ENCODE results near the gene PAX6.

Gene PAX6

DNA sequence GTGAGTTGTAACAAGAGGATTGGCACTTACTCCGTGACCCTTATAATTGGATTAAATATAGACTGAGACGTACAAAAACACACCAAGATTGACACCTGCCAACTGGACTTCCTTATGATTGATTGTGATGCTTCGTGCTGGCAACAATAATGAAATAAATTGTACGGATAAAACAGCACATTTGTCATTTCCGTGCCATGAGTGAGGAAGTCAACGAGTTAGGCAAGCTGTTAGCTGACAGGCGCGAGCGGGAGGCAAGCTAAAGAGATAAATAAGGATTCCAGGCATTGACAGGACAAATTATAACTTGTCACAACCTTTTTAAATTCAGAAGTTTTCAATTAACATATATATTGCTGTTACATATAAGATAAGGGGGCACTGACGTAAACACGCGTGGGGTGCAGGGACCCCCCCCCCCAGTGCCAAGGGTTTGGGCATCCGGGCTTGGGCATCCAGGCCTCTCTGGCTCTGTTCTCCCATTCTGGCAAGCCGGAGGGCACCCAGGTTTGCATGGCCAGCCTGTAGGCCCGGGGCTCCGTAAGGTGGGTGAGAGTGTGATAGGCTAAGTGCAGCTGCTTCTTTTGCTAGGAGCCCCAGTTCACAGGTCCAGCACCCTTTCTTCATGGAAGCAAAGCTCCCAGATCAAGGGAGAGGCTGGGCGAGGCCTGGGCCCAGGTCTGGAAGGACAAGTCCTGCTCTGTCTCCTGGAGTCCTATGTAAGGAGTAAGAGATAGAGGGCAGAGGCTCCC is 11.2 kb upstream of the PAX6 start:
- no peak for DNase-seq

DNA sequence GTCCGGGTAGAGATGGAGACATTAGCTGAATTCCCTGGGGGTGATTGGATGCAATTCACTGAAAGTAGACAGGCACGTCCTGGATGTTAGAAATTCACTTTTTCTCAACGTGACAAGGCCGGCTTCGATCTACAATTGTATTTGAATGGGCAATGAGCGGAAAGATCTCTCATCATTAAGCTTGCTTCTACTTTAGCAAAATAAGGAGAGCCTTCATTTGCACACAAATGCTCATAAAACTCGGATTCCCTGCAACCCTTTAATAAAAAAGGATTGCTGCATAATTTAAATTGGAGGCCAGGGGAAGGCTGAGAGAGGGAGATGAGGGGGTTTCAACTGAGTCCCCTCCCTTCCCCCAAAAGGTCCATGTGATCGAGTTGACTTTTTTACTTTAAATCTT is 10.6 kb upstream of the PAX6 start:
- DNase-seq, result no peak

DNA sequence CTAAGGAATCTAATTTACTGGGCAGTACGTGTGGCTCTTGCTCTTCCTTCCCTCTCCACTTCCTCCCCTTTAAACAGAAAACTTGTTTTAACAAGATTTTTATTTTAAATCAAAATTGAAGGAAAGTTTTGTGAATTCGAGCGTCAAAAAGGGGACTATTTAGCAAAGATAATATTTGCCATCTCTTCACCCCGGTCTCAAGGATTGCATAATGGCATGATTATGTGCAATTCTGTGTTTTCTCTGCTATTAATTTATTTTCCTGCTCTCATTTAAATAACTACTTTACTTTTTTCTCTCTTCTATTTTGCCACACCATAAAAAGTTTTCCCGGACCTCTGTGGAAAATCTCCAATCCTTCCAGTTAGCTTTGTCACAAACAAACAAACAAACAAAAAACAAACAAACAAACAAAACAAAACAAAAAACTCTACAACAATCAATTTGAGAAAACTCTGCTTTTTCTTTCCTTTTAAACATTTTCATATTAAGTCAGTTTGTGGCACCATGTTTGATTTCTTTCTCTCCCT is 10.2 kb upstream of the PAX6 start:
- DNase-seq, result no peak

DNA sequence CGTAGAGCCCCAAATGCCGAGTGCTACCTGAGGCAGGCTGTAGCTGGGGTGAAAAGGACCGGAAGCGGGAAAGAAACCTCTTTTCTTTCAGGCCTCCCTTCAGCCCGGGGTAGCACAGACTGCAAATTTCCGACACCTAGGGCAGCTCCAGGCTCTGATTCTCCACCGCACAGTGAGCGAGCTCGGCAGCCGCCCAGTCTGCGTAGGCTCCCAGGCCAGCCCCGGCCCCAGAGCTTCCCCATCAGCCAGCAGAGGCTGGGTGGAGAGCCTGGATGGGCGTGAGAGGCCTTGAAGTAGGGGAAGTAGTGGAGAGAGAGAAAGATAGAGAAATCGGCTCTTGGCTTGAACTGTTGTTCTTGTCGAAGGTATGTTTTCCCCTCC is 9.3 kb upstream of the PAX6 start:
- no peak for DNase-seq

DNA sequence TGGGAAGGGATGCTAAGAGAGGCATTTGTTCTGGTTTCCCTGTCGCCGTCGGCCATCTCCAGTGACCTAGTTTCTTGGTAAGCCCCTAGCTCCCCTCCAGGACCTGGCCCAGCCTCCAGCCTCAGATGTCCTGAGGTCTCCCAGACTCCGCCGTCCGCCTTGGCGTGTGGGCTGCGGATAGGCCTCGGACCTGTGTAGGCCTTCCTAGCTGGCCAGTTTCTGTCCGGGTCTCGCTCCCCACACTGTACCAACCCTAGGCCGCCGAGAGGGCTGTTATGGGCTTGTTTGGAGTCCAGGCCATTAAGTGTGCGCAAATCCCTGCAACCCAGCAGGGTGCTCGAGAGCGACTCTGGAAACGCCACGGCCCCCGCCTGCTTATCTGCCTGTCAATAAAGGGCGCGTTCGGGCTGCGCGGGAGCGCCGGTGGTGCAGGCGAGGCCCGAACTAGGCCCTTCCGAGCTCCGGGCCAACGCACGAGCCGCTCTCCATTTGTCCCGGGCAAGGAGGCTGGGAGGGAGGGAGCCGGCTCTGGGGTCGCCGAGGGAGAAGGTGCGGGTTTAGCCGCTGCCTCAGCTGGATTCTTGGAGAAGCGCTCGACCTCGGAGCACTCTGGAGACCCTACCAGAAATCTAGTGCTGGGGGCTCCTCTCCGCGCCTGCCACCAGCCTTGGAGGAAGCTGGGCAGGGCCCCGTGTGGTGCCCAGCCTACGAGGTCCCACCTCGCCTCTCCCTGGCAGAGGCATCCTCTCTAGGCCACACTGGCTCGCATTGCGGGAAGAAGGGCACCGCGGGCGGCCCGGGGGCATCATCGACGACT is 8.7 kb upstream of the PAX6 start:
- DNase-seq, result no peak

DNA sequence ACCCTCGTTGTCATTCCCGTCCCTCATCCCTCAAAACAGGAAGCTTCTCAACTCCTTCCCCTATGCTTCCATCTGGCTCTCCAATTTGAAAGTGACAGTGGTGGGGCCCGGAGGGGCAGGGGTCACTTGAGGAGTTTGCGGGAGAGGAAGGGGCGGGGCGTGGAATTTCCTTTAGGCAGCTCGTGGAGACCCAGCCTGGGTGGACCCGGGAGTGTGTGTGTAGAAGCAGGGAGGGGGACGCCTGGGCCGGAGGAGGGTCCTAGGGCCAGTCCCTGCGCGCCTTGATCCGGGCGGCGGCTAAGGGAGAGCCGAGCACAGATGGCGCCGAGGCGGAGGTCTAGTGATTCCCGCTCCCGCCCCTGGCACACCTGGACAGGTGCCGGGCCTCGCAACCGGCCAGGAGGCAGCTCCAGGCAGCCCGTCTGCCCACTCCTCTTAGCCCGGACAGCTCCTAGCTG is 7.8 kb upstream of the PAX6 start:
- no peak for DNase-seq

DNA sequence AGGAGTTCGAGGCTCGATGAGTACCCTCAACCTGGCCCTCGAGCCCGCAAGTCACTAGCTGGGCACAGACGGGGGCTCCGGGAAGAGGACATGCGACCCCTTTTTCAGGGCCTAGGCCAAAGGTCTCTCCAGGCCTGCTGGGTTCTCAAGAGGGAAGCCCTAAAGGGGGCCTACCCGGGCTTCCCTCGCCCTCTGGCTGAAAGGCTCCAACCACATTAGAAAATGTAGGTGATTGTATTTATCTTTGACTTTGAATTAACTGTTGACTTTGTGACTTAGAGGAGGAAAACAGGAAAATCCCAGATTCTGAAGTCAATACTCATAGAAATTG is 7.3 kb upstream of the PAX6 start:
- DNase-seq, result no peak

DNA sequence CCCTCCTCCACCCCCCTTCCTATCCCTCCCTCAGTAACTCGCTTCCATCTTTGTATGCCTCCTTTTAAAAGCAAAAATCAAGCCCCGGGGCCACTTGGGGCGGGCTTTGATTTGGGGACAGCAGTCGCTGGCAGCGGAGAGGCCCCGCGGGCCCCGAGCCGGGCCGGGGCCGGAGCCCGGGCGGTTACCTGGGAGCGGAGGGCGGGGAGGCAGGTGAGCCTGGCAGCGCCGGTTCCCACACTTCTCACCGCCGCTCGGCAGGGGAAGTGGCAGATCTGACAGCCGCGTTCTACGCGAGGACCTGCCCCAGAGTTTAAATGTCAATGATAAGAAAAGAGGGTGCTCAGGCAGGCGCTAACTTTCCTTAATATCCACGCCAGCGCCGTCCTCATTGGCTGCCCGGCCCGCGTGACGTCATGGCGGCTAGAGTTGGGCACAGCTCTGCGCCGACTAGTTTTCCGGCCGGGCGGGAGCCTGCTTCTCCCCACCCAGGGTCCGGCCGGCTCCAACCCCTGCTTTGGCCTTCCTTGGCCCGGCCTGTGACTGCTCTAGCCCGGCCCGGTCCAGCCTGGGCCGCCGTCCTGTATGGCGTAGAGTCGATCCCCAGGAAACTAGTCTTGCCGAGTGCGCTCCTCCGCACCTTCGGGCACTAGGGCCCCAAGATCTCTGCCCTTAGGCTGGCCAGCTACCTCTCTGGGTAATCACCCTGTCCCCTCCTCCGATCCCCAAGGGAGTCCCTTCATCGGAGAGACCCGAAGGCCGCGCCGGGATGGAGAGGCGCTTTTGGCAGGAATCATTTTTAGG is 6.7 kb upstream of the PAX6 start:
- DNase-seq, result no peak

DNA sequence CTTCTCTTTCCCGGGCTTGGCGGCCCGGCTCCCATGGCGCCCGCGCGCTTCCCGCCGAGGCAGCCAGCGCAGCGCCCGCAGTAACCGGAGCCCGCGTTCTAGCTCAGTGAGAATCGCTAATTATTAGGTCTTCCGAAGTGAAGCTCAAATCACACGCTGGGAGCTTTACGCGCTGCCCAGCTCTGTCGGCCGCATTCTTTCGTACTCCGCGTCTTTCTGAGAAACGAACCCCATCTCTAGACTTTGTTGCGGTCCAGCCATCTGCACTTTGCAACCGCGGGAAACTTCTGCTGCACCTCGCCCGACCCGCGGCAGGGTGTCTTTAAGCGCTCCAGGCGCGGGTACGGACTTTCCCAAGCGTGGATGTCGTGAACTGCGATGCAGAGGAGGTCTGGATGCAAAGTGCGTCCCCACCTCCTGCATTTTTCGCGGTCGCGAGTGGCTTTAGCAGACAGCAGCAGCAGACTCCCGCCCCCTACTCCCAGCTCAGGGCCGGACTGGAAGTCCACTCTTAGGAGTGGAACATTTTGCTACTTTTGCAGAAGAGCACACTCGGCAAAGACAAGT is 6.0 kb upstream of the PAX6 start:
- no peak for DNase-seq

DNA sequence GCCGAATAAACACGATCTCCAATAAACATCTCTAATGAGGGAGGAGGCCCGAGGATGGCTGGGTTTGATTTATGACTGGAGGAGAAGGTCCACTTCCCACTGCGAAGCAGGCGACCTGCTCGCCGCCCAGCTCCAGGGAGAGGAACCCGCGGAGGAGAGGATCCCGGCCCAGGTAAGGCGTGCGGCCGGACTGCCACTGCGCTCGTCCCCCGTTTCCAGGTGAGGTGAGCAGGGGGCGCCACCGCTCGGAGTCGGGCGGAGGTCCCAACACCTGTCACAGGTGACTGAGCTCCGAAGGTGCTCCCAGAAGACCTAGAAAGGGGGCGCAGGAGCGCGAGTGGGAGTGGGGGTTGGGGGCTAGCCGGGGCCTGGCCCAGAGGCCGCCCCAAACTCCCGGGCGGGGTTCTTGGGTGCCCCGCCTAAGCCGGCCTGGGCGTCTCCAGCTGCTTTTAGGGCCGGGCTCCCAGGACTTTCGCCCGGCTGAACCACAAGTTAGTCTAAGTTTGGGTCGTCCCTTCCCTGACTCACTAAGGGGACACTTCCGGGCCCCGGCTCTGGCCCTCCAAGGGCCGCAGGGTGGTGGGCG is 5.4 kb upstream of the PAX6 start:
- no peak for DNase-seq

DNA sequence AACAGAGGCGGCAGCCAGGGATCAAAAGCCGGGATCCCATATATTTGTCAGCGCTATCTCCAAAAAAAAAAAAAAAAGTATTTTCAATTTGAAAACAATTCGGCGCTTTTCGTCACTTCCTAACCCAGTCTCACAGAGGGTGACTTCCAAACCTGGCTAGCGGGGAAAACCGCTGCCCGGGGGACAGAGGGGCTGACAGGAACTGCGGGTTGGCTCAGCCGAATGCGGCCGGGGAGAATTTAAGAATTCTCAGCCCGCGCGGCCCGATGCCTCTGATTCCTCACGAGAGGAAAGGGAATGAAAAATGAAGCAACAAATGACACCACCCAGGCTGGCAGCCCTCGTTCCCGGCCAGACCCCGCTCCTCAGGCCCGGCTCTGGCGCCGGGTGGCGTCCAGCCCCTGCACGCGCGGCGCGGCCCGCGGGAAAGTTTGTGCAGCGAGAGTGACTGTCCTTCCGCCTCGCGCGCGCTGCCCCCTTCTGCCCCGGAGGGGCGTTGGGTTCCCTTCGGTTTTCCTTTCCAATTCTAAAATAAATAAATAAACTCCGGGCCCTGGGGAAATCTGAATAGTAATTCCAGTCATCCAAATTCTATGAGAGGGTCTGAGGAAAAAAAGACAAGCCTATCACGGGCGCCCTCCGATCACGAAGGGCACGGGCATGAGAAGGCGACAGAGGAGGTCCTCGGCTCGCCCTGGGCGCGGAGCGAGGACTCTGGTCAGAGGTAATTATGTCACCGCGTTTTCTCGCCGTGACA is 4.8 kb upstream of the PAX6 start:
- DNase-seq, result no peak

DNA sequence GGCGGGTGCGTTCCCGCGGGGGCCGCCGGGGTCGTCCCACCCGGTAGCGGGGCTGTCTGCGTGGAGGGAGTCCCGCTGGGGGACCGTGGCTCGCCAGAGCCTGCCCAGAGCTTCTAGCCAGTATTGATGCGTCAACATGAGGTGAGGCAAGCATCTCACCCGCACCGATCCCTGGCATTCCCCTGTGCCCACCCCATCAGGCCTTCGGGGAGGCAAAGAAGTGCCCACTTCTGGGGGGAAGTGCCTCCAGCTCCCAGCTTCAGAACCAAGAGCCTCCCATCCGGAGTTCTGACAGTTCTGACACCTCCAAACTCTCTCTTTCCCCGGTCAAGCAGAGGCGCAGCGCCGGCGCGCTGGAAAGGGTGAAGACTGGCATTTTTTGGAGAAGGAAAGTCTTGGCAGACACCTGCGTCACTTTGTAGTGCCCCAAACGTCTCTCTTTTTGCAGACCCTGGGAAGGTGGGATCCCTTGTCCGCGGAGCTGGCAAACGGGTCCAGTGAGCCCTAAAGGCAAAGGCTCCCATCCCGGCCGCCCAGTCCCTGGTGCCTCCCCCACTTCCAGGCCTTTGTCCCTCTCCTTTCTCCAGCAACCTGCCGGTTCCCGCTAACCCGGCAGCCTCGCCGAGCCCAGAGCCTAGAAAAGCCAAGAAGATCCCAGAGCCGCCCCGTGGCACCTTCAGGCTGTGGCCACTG is 3.2 kb upstream of the PAX6 start:
- DNase-seq, result no peak

DNA sequence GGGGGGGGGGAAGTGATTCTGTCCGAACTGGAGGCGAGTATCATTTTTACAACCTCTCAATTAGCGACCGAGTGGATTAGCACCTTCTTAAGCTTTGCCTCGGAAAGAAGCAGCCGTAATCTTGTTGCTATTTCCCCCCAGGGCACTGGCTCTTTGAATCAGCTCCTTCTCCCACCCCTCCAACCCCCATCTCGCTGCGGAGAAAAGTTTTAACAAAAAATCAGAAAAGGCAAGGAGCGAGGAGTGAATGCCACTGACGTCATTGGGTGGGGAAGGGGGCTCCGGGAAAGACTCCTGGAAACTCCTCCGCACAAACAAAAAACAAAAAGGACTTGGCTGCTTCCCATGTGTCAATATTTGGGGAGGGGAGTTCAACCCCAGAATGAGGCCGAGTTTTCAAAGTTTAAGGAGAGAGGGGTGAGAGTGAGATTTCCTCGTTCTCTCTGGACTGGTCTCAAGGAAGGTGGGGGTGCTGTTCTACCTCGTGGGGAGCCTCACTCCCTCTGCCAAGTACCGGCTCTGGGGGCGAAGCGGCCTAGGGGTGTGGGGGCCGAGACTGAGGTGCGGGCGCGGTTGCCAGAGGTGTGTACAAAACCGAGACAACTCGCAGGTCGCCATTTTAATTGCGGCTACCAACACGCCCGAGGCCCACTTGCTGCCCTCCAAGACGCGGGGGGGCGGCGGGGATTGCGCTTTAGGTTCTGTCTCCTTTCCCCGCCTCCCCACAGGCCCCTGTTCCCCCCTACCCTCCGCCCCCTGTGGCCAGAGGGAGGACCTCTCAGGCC is 2.5 kb upstream of the PAX6 start:
- no peak for DNase-seq

DNA sequence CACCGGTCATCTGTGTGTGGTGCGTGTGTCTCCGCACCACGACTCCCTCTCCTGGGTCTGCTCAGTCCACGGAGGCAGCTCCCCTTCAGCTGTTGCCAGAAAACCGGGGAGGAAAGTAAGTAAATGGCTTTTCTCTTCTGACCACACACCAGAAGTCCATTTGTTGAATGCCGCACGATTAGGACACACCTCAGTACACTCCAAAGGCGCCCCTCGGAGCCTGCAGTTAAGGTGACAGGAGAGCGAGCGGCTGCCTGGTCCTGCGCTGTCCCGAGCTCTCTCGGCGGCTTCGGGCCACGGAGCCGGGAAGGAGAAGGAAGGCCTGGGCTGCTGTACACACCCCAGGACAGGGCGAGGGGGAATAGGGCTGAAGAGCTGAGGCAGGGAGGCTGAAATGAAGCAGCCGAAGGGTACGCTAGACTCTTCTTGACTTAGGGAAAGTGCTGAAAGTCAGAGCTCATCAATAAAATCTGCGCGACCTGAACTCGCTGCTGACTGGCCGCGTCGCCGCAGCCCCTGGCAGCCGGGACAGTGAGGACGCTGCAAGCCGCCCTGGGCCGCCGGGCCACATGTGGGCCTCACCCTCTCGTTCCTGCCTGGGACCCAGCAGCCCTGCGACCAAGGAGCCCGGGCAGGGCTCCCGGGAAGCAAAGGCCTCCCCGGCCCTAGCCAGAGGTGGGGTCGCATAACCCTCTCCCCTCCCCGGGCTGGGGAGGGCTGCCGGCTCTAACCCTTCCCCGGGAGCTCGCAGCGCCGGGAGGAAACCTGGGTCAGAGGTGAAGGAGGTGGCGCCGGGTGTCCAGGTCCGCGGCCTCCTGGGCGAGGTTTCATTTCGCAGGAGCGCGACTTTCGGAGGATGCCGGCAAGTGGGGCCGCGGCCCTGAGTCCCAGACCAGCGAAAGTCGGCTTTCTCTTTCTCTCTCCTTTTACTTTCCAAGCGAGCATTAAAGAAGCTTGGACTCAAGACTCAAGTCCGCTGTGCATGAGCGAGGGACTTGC is 1.6 kb upstream of the PAX6 start:
- DNase-seq, result no peak

DNA sequence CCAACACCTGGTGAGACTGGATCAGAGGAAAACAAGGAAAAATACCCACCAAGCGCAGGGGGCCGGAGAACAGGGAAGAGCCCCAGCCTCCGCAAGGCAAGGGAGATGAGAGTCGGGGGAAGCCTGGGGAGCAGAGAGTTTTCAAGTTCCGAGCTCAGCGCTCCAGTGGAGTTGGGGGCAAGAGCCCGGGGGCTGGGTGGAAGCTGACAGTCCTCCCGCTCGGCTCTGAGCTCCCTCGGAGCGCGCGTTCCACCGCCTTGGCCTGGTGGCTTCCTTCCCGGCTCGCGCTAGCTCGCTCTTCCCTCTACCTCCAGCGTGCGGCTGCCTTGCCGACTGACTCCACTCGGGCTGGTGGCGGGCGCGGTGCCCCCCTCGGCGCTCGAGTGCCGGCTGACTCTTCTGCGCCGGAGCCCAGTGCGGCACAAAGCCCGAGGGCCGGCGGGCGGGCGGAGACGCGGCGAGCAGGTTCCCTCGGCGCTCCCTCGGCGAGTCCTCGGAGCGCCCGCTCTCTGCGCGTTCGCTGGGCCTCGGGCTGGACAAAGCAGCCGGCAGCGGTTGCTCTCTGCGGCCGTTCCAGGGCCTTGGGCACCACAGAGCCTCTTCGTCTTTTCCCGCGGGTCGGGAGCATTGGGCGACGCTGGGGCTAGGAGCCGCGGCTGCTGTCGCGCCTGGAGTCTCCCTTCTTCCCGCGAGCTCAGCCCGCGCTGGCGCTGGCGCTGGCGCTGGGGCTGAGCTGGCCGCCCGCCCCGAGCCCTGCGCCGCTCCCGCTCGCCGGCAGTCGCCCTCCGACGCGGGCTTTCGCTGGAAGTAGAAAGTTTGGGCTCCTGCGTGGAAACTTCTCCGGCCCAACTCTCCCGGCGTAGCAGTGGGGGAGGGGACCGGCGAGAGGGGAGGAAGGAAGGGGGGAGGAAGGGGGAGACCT is 1.0 kb downstream of the PAX6 start:
- no peak for DNase-seq

DNA sequence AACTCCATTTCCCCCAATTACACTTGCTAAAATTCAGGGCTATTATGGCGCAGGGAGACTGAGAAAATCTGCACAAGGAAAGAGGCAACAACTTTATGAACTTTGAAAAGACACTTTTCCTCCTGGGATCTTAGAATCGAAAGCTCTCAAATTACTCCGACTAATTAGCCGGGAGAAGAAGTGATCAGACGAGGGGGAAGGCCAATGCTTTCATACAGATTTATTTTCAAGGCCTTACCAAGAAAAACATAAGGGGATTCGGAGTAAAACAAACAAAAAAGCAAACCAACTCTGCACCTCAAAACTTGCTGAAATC is 1.6 kb downstream of the PAX6 start:
- no peak for DNase-seq

DNA sequence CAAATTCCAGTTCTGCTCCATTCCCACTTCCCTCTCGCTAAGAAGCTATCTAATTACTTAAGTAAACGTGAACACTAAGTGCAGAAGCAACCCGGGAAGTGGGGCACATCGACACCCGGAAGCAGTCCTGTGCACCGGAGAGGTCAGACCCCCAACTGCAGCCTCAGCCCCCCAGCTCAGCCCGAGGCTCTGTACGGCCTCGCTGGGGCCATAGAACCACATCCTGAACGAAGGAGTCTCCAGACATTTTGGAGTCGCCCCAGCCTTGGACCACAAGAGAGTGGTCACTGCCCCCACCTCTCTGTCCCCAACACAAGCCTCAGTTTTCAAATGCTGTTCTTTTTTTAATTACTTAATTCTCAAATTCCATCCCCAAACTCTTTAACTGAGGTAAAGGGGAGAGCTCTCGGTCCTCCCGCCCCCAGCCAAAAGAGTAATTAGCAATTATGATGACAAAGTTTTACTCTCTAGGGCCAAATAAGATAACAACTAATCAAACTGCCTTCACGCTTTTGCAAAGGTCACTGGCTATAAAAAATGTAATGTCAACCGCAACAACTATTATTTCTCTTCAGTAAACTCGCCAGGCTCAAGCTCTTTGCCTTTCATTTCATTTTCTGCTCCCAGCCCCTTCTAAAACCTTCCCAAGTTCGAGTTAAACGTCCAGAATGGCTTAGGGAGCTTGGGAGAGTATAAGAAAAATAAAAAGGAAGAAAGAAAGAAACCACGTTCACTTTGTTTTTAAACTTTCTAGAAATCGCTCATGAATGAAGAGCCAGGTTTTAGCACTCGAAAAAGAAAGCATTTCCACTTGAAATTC is 2.2 kb downstream of the PAX6 start:
- no peak for DNase-seq
